K562 (cell line): ENCODE measurements around the gene PPP2R2D. TPM values are rescaled to one million over a fixed set of nuclear protein-coding genes. Genes with fewer than 3 reads are reported as not detected.

Experiments
- ATAC-seq: fragments of 200-7000 bp; cut with Tn5 transposase; 3 replicates; pipeline ENCODE4 v1.9.1; 2020; ENCODE audit warnings: moderate library complexity
- BruUV-seq: library from RNA; stranded (reverse); fragments of 400-500 nt; replicated peaks from 2 replicates; lab custom pipeline; 2021; lab: Mats Ljungman, UMichigan
- CTCF ChIA-PET: fragments of 300-600 bp; formaldehyde crosslinking; extraction: SDS; loops from one replicate; lab custom pipeline; 2021; ENCODE audit warnings: low intra/inter-chr PET ratio; lab: Yijun Ruan, JAX
- POLR2A ChIA-PET: fragments of 300-600, 350-650 bp; sonication (Branson Sonifier 250); formaldehyde crosslinking; extraction: SDS; loops from one replicate; lab custom pipeline; 2021; ENCODE audit warnings: antibody characterized with exemption, inconsistent platforms; lab: Yijun Ruan, JAX
- DNase-seq, 4 experiments: peaks; one replicate each; pipeline versions ENCODE4 v3.0.0 to v3.0.0-alpha.2; 2011 to 2018; ENCODE audit warnings: low spot score in 3 of 4, mixed read lengths in 3 of 4; ENCODE audit errors: extremely low read depth in 1 of 4
- FAIRE-seq: peaks from 2 replicates; lab custom pipeline; 2011; peaks lifted over from hg19 to GRCh38; lab: Jason Lieb, UNC
- H2AFZ ChIP-seq: 2 replicates; pipeline ENCODE4 v1.6.0; 2011; ENCODE audit warnings: low read depth, low read length, control low read depth, inconsistent platforms
- H3K27ac ChIP-seq: fragments of 200-600 bp; 3 replicates; pipeline ENCODE4 v1.8.0; 2011; ENCODE audit warnings: low read depth, mild to moderate bottlenecking, control low read depth, inconsistent platforms, low read length, moderate library complexity, mixed read lengths; ENCODE audit errors: extremely low read depth
- H3K27me3 ChIP-seq, 2 experiments: fragments of 300-600 bp in 1 of 2; 2 replicates in 1 of 2; 3 replicates in 1 of 2; pipeline versions ENCODE4 v1.6.0 to v1.8.0; 2011; ENCODE audit warnings: inconsistent platforms in 2 of 2, low read length in 2 of 2, mild to moderate bottlenecking in 1 of 2, mixed read lengths in 1 of 2, moderate library complexity in 1 of 2; ENCODE audit not compliant: control insufficient read depth in 2 of 2, insufficient read depth in 2 of 2
- H3K36me3 ChIP-seq: fragments of 300-600 bp; 3 replicates; pipeline ENCODE4 v1.8.0; 2011; ENCODE audit warnings: mild to moderate bottlenecking, low read length, inconsistent platforms; ENCODE audit not compliant: control insufficient read depth, insufficient read depth
- H3K4me1 ChIP-seq, 2 experiments: fragments of 200-600 bp in 1 of 2; replicated peaks in 1 of 2; 2 replicates in 1 of 2; 3 replicates in 1 of 2; pipeline versions ENCODE4 v1.5.1 to v1.8.0; 2011; ENCODE audit warnings: inconsistent platforms in 2 of 2, low read length in 2 of 2, mild to moderate bottlenecking in 1 of 2, mixed read lengths in 1 of 2, moderate library complexity in 1 of 2; ENCODE audit not compliant: control insufficient read depth in 2 of 2, insufficient read depth in 2 of 2
- H3K4me2 ChIP-seq: 2 replicates; pipeline ENCODE4 v1.6.1; 2011; ENCODE audit warnings: low read length, control low read depth, inconsistent platforms, mixed read lengths; ENCODE audit not compliant: insufficient read depth
- H3K4me3 ChIP-seq: fragments of 200-600 bp; sonication (generic), shearing (Covaris generic); 2 replicates; pipeline ENCODE4 v1.5.1; 2016; ENCODE audit warnings: control low read depth, inconsistent platforms
- H3K79me2 ChIP-seq: fragments of 200-600 bp; 3 replicates; pipeline ENCODE4 v1.8.0; 2011; ENCODE audit warnings: low read length, inconsistent platforms; ENCODE audit not compliant: control insufficient read depth, insufficient read depth
- H3K9ac ChIP-seq, 2 experiments: 2 replicates each; pipeline versions ENCODE4 v1.6.0 to v1.6.1; 2011; ENCODE audit warnings: low read depth in 2 of 2, low read length in 2 of 2, control low read depth in 1 of 2, inconsistent platforms in 1 of 2, mild to moderate bottlenecking in 1 of 2, mixed read lengths in 1 of 2; ENCODE audit not compliant: insufficient read depth in 1 of 2
- H3K9me1 ChIP-seq: one replicate; pipeline ENCODE4 v1.6.0; 2011; ENCODE audit warnings: inconsistent platforms, mild to moderate bottlenecking, low read length, moderate library complexity; ENCODE audit not compliant: control insufficient read depth, insufficient read depth
- H3K9me3 ChIP-seq: replicated peaks from 2 replicates; pipeline ENCODE4 v1.5.1; 2011; ENCODE audit warnings: low read depth, low read length, inconsistent platforms; ENCODE audit not compliant: control insufficient read depth, insufficient read depth
- H4K20me1 ChIP-seq: replicated peaks from 2 replicates; pipeline ENCODE4 v1.6.1; 2011; ENCODE audit warnings: low read length, inconsistent platforms, mixed read lengths; ENCODE audit not compliant: control insufficient read depth, insufficient read depth
- CSDE1 ChIP-seq, 2 experiments: fragments of 450-650 bp; IDR thresholded peaks; 2 replicates each; pipeline ENCODE4 v1.6.1; 2016; ENCODE audit warnings: mild to moderate bottlenecking in 1 of 2
- CTBP1 ChIP-seq: fragments of 450-650 bp; IDR thresholded peaks from 2 replicates; pipeline ENCODE4 v1.6.1; 2016; ENCODE audit warnings: borderline replicate concordance
- FOXJ2 ChIP-seq: fragments of 200-800 bp; sonication (Bioruptor generic); IDR thresholded peaks from 2 replicates; pipeline ENCODE4 v1.6.1; 2016; ENCODE audit warnings: missing genetic modification characterization, missing compliant biosample characterization
- KLF1 ChIP-seq: fragments of 450-650 bp; IDR thresholded peaks from 2 replicates; pipeline ENCODE4 v1.6.1; 2016; ENCODE audit warnings: missing genetic modification characterization, missing compliant biosample characterization
- MBD1 ChIP-seq: fragments of 250-450 bp; sonication (Bioruptor Pico); IDR thresholded peaks from 2 replicates; pipeline ENCODE4 v1.8.0; 2022; ENCODE audit warnings: inconsistent platforms
- WHSC1 ChIP-seq: IDR thresholded peaks from one replicate; pipeline ENCODE4 v1.6.1; 2012; ENCODE audit warnings: low read length, control low read depth, inconsistent platforms
- ZMIZ1 ChIP-seq, 2 experiments: fragments of 150-350 bp in 1 of 2; IDR thresholded peaks; 2 replicates each; pipeline ENCODE4 v1.6.1; 2012 to 2016; ENCODE audit warnings: low read depth in 2 of 2, low read length in 2 of 2, mild to moderate bottlenecking in 1 of 2, moderate library complexity in 1 of 2
- ZNF589 ChIP-seq: fragments of 200-800 bp; sonication (Bioruptor generic); IDR thresholded peaks from 2 replicates; pipeline ENCODE4 v1.6.1; 2016; ENCODE audit warnings: low read depth, missing genetic modification characterization, missing compliant biosample characterization
- WGBS: fragments of 100-300 bp; shearing (Covaris generic); methylation state at CpG from one replicate; pipeline ENCODE4 v1.1.6; 2016; ENCODE audit warnings: low coverage, mixed read lengths; ENCODE audit not compliant: insufficient coverage; ENCODE audit errors: missing lambda C conversion rate; 5-methylcytosine and 5-hydroxymethylcytosine counted together
- in situ Hi-C: fragments of 300-500 bp; cut with MboI; formaldehyde crosslinking; loops from 4 replicates; pipeline ENCODE4 v1.15.0; 2018; ENCODE audit warnings: inconsistent platforms, mixed read lengths
- intact Hi-C: fragments of 100-400 bp; cut with micrococcal nuclease; formaldehyde crosslinking; loops from 2 replicates; pipeline ENCODE4 v1.14.2; 2022
- polyA plus RNA-seq, 8 experiments: library from polyadenylated mRNA; depleted of rRNA in 4 of 8; stranded (reverse) in 5 of 8; unstranded in 3 of 8; fragments of >200 nt; fragmentation: Nextera tagmentation in 2 of 8; fragmentation: Illumina TruSeq in 1 of 8; extraction: Ambion mirVana in 2 of 8; extraction: Trizol in 1 of 8; gene quantifications; 2 replicates each; pipeline versions ENCODE4 v1.2.1 to v1.2.3, GENCODE V29; 2011 to 2014; ENCODE audit warnings: inconsistent platforms in 1 of 8, missing spikeins in 1 of 8
- total RNA-seq, 7 experiments: library from RNA; depleted of rRNA in 6 of 7; stranded (reverse); fragments of >200 nt in 6 of 7; fragmentation: Illumina TruSeq in 2 of 7; extraction: Trizol in 2 of 7; gene quantifications; 2 replicates each; pipeline versions ENCODE4 v1.2.1 to v1.2.3, GENCODE V29; 2011 to 2021; ENCODE audit warnings: low replicate concordance in 1 of 7
- TF ChIP-seq, protein P1 (sequence below): fragments of 450-650 bp; IDR thresholded peaks from 2 replicates; pipeline ENCODE4 v1.6.1; 2016; ENCODE audit warnings: missing biosample characterization, missing genetic modification characterization

The PPP2R2D gene
- total and polyA plus RNA-seq, 9 of the 15 experiments (the other 6 are each of a cell fraction or from before 2014, with no cell fraction given), result 1.9 to 37.0 (median 26.8) TPM

- Histone ChIP-seq H3K27ac (no peak overlapping the region), H3K9me1 (no peaks in the 10 kb centered on the region), H3K9ac (no peak overlapping the region), H3K4me3 (no peak overlapping the region), H3K9me3 (no peaks in the 10 kb centered on the region), H3K4me1 (peaks cover 0 to 11% of the 10 kb centered on the region in 2 experiments; a peak in 1 of 5 replicates), H3K79me2 (no peaks in the 10 kb centered on the region), H2AFZ (no peak overlapping the region), H3K36me3 (no peaks in the 10 kb centered on the region), H4K20me1 (no peaks in the 10 kb centered on the region), H3K27me3 (peaks cover 7 to 62% of the 10 kb centered on the region in 2 experiments; a peak in 4 of 5 replicates), H3K4me2 (no peak overlapping the region)
- in situ Hi-C loops, result no loop called here
- intact Hi-C loops, result no loop called here
- ChIA-PET CTCF (no interaction called here), POLR2A (interaction anchor here (0.7 kb wide), 1 partner anchor 410 kb away, joined by 4 read pairs; no protein-coding TSS in a partner anchor)
- no peak for TF ChIP-seq MBD1 (CRISPR knock-in tag)
- TF ChIP-seq, protein P1, sequence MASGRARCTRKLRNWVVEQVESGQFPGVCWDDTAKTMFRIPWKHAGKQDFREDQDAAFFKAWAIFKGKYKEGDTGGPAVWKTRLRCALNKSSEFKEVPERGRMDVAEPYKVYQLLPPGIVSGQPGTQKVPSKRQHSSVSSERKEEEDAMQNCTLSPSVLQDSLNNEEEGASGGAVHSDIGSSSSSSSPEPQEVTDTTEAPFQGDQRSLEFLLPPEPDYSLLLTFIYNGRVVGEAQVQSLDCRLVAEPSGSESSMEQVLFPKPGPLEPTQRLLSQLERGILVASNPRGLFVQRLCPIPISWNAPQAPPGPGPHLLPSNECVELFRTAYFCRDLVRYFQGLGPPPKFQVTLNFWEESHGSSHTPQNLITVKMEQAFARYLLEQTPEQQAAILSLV, result no peak
- no peak for TF ChIP-seq CTBP1
- no peak for TF ChIP-seq ZMIZ1 (IDR thresholded peaks at IDR 0.05; ENCODE audit: low read depth in 2 of 2, low read length in 2 of 2)
- TF ChIP-seq KLF1, result no peak
- no peak for TF ChIP-seq WHSC1
- no peak for TF ChIP-seq FOXJ2 (tag)
- no peak for TF ChIP-seq ZNF589 (CRISPR knock-in tag)
- no peak for TF ChIP-seq CSDE1 (IDR thresholded peaks at IDR 0.05)
- FAIRE-seq (no peak), DNase-seq (no peak), ATAC-seq (no peak)
- no TSS peak for BruUV-seq
- 3% methylated on average over 25 of the region's 33 CpGs for WGBS
Measured at GRCh38 chr10:131857156-131858117, 43.4 kb upstream of the PPP2R2D start.
